Head of caudate nucleus (tissue), 42 donors: ENCODE results near the gene NKD2.
A peak's percentile ranks its signal among the peaks of the same experiment; 100 is the strongest.
"Not testable (repeated sequence)": the region's sequence is repeated elsewhere in the genome, so short reads cannot be mapped to it uniquely, and the experiment has no call there.

ENCODE experiments used
- DNase-seq, 42 donors: peaks; one replicate each; pipeline versions ENCODE4 v3.0.0 to v3.0.0-alpha.2; 2020 to 2021; ENCODE audit warnings: mixed read lengths in 7 of 42
- intact Hi-C: fragments of 100-400 bp; cut with DNase I; formaldehyde crosslinking; loops from one replicate; pipeline ENCODE4 v1.15.0; 2022

The NKD2 gene

DNA sequence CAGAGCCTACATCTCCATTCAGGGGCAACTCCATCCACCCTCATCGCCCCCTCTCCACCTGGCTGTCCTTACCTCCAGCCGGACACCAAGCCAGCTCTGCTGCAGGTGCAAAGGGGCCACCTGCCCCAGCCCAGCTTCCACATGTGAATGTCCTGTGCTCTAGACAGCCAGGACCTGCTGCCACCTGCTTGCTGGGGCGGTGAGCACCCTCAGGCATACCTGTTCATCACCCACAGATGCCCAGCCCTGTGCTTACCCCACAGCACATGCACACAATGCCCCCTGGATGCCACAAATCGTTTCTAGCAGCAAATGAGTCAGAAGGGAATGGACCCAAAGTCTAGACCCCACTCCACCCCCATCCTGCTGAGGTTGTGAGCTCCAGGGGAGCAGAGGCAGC is 13.3 kb upstream of the NKD2 start:
- peak in 12 of 42 donors; percentile 3 to 25 (median 8) for DNase-seq
- intact Hi-C loops: loop anchor here (10.0 kb wide), 1 partner anchor 139 kb away; no protein-coding TSS in a partner anchor

DNA sequence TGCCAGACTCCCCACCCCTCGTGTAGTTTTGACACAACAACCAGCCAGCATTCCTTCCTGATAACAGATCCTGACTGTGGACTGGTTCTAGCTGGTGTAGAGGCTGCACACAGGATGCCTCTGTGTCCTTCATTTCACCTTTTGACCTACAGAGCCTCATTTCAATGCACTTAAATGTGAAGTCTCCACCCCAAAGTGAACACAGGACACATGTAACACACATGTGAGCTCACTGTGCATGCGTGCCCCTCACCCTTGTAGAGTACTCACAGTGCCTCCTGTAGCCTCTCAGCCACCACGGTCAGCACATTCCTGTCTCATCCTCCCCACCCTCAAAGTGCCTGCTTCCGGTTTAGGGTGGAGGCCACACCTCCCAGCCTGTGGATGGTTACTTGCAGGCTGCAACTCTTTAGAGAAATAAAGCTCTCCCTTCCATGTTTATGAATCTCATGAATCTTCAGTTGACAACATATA is 11.6 kb upstream of the NKD2 start:
- intact Hi-C loops: loop anchor here (10.0 kb wide), 1 partner anchor 138 kb away; no protein-coding TSS in a partner anchor

GRCh38 chr5:997711-998110 is 10.9 kb upstream of the NKD2 start:
- DNase-seq: peak in 14 of 42 donors; percentile 1 to 36 (median 10)
- intact Hi-C loops: loop anchor here (10.0 kb wide), 1 partner anchor 137 kb away; no protein-coding TSS in a partner anchor

More for the DNA sequence above, 11.6 kb upstream of the NKD2 start:
- peak in 8 of 42 donors; percentile 2 to 16 (median 6) for DNase-seq

DNA sequence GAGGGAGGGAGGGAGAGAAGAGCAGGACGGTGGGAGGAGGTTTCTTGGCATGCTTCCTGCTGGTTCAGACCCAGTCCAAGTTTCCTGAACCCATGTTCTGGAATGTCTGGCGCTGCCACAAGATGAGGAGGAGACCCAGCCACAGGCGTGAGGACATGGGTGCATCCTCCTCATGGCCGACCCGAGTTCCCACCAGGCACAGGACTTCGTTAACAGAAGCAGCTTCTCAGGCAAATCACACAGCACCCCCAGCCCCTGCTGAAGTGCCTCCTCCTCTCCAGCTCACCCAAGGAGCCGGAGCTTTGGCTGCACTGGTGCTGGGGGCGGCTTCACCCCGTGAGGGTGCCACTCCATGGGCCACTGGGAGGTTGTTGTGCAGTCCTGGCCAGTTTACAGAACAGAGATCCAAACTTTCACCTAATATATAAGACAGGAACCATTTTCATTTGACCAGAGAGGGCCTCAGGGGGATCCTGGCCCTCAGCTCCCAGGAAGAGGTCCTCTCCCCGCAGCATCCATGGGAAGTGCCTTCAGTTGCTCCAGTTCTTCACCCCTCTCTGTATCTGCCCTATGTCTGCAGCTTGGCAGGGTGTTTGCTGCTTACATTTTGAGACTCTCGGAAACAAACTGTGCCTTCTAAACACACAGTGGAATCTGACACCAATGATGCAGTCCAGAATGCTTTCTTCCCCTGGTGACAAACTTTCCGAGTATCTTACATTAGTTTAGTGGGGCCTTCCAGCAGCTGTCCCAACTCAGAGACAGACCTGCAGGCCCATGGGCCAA is 10.2 kb upstream of the NKD2 start:
- intact Hi-C loops: loop anchor here (10.0 kb wide), 1 partner anchor 136 kb away; no protein-coding TSS in a partner anchor
- peak in 15 of 42 donors; percentile 0 to 23 (median 9) for DNase-seq

DNA sequence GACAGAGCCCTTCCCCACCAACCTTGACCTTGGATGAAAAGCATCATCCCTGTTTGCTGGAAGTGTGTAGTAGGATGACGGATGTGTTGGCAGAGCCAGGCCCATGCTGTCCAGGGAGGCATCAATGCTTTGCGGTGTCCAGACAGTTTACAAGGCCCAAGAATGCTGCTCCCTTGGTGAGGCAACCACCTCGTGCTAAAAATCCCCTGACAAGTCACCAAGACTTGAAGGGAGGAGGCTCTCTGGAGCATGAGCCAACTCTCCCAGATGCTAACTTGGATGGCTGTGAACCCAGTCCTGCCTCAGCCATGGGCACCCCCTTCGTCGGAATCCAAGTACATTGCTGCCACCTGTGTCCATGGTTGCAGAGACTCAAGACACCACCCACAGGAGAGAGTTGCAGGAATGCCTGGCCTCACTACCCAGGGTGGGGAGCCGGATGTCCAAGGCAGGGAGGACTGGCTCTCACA is 9.5 kb upstream of the NKD2 start:
- intact Hi-C loops: loop anchor here (10.0 kb wide), 1 partner anchor 136 kb away; no protein-coding TSS in a partner anchor
- peak in 15 of 42 donors; percentile 0 to 25 (median 6) for DNase-seq

DNA sequence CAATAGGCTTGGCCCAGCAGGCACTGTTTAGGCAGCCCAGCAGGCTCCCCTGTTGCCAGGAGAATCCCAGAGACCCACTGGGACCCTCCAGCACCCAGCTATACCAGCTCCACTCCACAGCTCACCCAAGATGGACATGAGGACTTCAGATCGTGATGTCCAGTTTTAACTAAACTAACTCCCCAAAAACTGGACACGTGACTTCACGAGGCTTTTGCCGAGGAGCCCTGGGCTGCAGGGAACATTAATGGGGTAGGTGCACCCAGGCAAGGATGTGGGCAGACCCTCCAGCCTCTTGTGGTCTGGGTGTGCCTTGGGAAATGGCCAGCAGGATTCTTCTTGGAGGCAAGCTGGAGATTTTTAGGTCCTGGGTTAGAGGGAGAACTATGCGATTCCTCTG is 8.9 kb upstream of the NKD2 start:
- DNase-seq: peak in 14 of 42 donors; percentile 0 to 17 (median 3)
- intact Hi-C loops: loop anchor here (10.0 kb wide), 1 partner anchor 135 kb away; no protein-coding TSS in a partner anchor

GRCh38 chr5:1000329-1000728 is 8.3 kb upstream of the NKD2 start:
- intact Hi-C loops: no loop called here
- peak in 21 of 42 donors; percentile 1 to 26 (median 5) for DNase-seq

- intact Hi-C loops: not testable (repeated sequence)
- peak in 17 of 42 donors; percentile 0 to 25 (median 5) for DNase-seq
These were observed 7.8 kb upstream of the NKD2 start for GRCh38 chr5:1000831-1001230.

- peak in 28 of 42 donors; percentile 0 to 42 (median 9) for DNase-seq
- intact Hi-C loops: no loop called here
These were observed 7.0 kb upstream of the NKD2 start for GRCh38 chr5:1001406-1002270.

GRCh38 chr5:1002271-1002546 is 6.4 kb upstream of the NKD2 start:
- intact Hi-C loops: no loop called here
- peak in 5 of 42 donors; percentile 1 to 35 (median 1) for DNase-seq

- peak in 22 of 42 donors; percentile 2 to 41 (median 9) for DNase-seq
- intact Hi-C loops: no loop called here
These were observed 5.8 kb upstream of the NKD2 start for GRCh38 chr5:1002836-1003235.

DNA sequence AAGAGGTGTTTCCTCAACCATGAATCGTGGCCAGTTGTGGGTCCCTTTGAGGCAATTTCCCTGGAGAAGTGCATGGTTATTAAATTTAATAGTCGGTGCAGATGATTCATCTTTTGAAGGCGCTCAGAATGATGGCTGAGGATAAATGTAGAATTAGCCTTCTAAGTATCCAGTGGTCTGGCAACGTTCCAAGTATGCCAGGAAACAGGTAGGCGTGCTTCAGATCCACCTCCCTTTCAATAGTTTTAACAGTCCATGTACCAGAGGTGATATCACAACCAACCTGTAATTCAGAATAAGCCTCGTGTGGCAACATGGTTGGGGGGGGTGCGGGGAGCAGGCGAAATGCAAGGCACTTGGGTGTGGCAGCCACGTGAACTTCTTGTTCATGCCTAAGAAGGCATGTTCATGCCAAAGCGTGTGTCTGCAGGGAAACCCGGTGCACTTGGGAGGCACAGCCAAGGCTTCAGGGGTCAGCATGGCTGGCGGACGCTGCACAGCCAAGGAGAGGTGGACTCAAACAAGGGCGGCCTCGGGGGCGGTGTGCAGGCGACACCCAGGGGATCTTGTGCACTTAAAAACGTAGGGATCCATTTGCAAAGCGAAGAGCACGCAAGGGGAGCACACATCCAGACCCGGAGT is 5.2 kb upstream of the NKD2 start:
- peak in 24 of 42 donors; percentile 0 to 43 (median 8) for DNase-seq
- intact Hi-C loops: no loop called here

DNA sequence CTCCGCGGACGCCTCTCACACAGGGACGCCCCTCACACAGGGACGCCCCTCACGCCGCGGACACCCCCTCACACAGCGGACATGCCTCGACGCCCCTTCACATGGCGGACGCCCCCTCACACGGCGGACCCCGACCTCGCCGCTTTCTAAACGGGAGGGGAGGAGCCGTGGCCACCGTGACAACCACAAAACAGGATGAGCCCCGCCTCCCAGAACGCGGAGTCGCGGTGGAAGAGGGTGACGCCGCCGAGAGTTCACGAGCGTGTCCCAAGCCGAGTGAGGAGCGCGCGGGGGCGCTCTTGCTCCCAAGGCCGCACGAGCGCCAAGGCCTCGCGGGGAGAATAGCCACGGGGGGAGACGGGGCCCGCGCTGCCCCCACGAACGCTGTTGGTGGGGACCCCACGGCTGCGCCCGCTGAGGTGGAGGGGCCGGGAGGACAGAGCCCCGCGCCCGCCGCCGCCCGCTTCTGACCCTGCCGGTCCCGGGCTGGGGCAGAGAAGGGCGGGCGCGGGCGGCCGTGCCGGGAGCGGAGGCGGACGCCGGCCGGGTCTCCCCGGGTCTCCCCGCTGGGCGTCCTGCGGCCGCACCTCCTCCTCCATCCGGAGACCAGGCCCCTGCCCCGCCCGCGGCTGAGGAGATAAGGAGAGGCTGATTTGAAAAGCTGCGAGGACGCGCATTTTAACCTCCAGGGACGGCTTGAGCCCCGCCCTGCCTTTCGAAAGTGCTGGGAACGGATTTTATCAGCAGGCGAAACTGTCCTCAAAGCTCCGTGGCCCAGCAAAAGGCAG is 3.9 kb upstream of the NKD2 start:
- peak in 35 of 42 donors; percentile 13 to 75 (median 44) for DNase-seq
- intact Hi-C loops: no loop called here

DNA sequence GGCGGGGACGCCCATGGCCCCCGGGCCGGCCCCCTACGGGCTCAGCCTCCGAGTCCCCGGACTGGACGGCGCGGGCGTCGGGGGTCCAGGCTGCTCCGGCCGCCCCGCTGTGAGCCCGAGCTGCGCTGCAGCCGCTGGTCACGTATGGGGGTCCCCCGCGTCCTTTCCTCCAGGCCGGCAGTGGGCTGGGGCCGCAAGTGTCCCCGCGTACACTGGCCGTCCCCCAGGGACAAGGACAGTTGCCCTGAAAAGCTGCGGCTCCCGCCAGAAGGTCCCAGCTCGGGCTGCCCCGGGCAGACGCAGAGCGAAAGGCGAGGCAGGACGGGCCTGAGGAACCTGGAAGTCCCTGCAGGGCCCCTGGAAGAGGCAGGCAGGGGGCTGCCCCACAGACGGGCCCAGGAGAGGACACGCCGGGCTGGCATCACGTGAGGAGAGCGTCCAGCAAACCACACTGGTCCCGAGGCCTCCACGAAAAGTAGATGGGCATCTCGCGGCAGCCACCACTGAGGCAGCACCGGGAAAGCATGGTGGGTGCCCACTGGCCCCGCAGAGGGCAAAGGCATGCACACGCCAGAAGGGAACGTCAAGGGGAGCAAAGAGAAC is 3.3 kb upstream of the NKD2 start:
- peak in 21 of 42 donors; percentile 0 to 24 (median 8) for DNase-seq
- intact Hi-C loops: no loop called here

- DNase-seq: peak in 24 of 42 donors; percentile 0 to 34 (median 8)
- intact Hi-C loops: no loop called here
These were observed 2.5 kb upstream of the NKD2 start for GRCh38 chr5:1005904-1006655.

- DNase-seq: peak in 16 of 42 donors; percentile 0 to 31 (median 4)
- intact Hi-C loops: no loop called here
These were observed 1.9 kb upstream of the NKD2 start for GRCh38 chr5:1006656-1007071.

DNA sequence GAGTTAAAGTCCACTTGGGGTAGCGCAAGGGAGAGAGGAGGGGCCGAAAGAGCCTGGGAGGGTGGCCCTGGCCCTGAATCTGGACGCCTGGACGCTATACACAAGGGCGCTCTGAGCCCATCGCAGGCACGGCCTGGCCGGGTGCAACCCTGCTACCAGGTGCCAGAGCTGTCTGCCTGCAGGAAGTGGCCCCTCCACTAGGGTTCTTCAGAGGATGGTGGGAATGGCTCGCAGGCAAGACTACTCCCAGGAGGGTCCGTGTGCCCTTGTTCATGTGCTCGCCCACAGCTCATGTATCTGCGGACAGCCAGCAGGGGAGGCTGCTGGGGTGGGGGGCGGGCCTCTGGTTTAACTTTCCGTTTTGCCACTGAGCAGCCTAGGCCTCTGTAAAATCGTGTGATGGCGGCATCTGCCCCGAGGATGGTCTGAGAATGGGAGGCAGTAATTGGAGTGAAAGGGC is 1.4 kb upstream of the NKD2 start:
- DNase-seq: peak in 18 of 42 donors; percentile 1 to 32 (median 6)
- intact Hi-C loops: no loop called here
